GM13976 (cell line): ENCODE data around the gene PNLIPRP1.

Experiments
- DNase-seq: peaks from one replicate; pipeline ENCODE4 v3.0.0; 2012; ENCODE audit warnings: low spot score
- CTCF ChIP-seq: IDR thresholded peaks from 2 replicates; pipeline ENCODE4 v1.5.1; 2012; ENCODE audit warnings: borderline replicate concordance, mild to moderate bottlenecking; ENCODE audit not compliant: insufficient read depth; ENCODE audit errors: extremely low read depth, missing control alignments, control extremely low read depth
- in situ Hi-C: fragments of 300-500 bp; cut with MboI; formaldehyde crosslinking; loops from one replicate; pipeline ENCODE4 v1.12.0; 2022; ENCODE audit warnings: low sequenced_read_pairs, mixed read lengths, inconsistent platforms; ENCODE audit not compliant: unreplicated experiment

The PNLIPRP1 gene

GRCh38 chr10:116634126-116634975, 43.6 kb downstream of the PNLIPRP1 start:
- DNase-seq, result no peak
- no peak for TF ChIP-seq CTCF
- in situ Hi-C loops, result no loop called here

GRCh38 chr10:116636385-116636784, 45.6 kb downstream of the PNLIPRP1 start:
- no peak for TF ChIP-seq CTCF
- no peak for DNase-seq
- in situ Hi-C loops, result no loop called here

- DNase-seq, result no peak
- in situ Hi-C loops, result no loop called here
- no peak for TF ChIP-seq CTCF
Observed at GRCh38 chr10:116636976-116637375, 46.2 kb downstream of the PNLIPRP1 start.

- no peak for TF ChIP-seq CTCF
- in situ Hi-C loops, result no loop called here
- no peak for DNase-seq
Observed at GRCh38 chr10:116637830-116638229, 47.1 kb downstream of the PNLIPRP1 start.

GRCh38 chr10:116646502-116646901, 55.7 kb downstream of the PNLIPRP1 start:
- no peak for DNase-seq
- in situ Hi-C loops, result no loop called here
- TF ChIP-seq CTCF, result no peak

- TF ChIP-seq CTCF, result no peak
- in situ Hi-C loops, result no loop called here
- DNase-seq, result no peak
Observed at GRCh38 chr10:116648903-116649302, 58.1 kb downstream of the PNLIPRP1 start.

GRCh38 chr10:116653885-116654284, 63.1 kb downstream of the PNLIPRP1 start:
- in situ Hi-C loops, result no loop called here
- DNase-seq, result no peak

More at GRCh38 chr10:116653885-116654284, 63.1 kb downstream of the PNLIPRP1 start:
- TF ChIP-seq CTCF, result no peak
